K562 (cell line): ENCODE measurements around the gene DNAJB2. TPM values are rescaled to one million over a fixed set of nuclear protein-coding genes. Genes with fewer than 3 reads are reported as not detected.
A peak's percentile ranks its signal among the peaks of the same experiment; 100 is the strongest.

Source experiments
- ATAC-seq: fragments of 200-7000 bp; cut with Tn5 transposase; 3 replicates; pipeline ENCODE4 v1.9.1; 2020; ENCODE audit warnings: moderate library complexity
- BruUV-seq: library from RNA; stranded (reverse); fragments of 400-500 nt; replicated peaks from 2 replicates; lab custom pipeline; 2021; lab: Mats Ljungman, UMichigan
- CTCF ChIA-PET: fragments of 300-600 bp; formaldehyde crosslinking; extraction: SDS; loops from one replicate; lab custom pipeline; 2021; ENCODE audit warnings: low intra/inter-chr PET ratio; lab: Yijun Ruan, JAX
- POLR2A ChIA-PET: fragments of 300-600, 350-650 bp; sonication (Branson Sonifier 250); formaldehyde crosslinking; extraction: SDS; loops from one replicate; lab custom pipeline; 2021; ENCODE audit warnings: antibody characterized with exemption, inconsistent platforms; lab: Yijun Ruan, JAX
- DNase-seq, 4 experiments: peaks; one replicate each; pipeline versions ENCODE4 v3.0.0 to v3.0.0-alpha.2; 2011 to 2018; ENCODE audit warnings: low spot score in 3 of 4, mixed read lengths in 3 of 4; ENCODE audit errors: extremely low read depth in 1 of 4
- FAIRE-seq: peaks from 2 replicates; lab custom pipeline; 2011; peaks lifted over from hg19 to GRCh38; lab: Jason Lieb, UNC
- H2AFZ ChIP-seq: 2 replicates; pipeline ENCODE4 v1.6.0; 2011; ENCODE audit warnings: low read depth, low read length, control low read depth, inconsistent platforms
- H3K27ac ChIP-seq: fragments of 200-600 bp; 3 replicates; pipeline ENCODE4 v1.8.0; 2011; ENCODE audit warnings: low read depth, mild to moderate bottlenecking, control low read depth, inconsistent platforms, low read length, moderate library complexity, mixed read lengths; ENCODE audit errors: extremely low read depth
- H3K27me3 ChIP-seq, 2 experiments: fragments of 300-600 bp in 1 of 2; 2 replicates in 1 of 2; 3 replicates in 1 of 2; pipeline versions ENCODE4 v1.6.0 to v1.8.0; 2011; ENCODE audit warnings: inconsistent platforms in 2 of 2, low read length in 2 of 2, mild to moderate bottlenecking in 1 of 2, mixed read lengths in 1 of 2, moderate library complexity in 1 of 2; ENCODE audit not compliant: control insufficient read depth in 2 of 2, insufficient read depth in 2 of 2
- H3K36me3 ChIP-seq: fragments of 300-600 bp; 3 replicates; pipeline ENCODE4 v1.8.0; 2011; ENCODE audit warnings: mild to moderate bottlenecking, low read length, inconsistent platforms; ENCODE audit not compliant: control insufficient read depth, insufficient read depth
- H3K4me1 ChIP-seq, 2 experiments: fragments of 200-600 bp in 1 of 2; replicated peaks in 1 of 2; 2 replicates in 1 of 2; 3 replicates in 1 of 2; pipeline versions ENCODE4 v1.5.1 to v1.8.0; 2011; ENCODE audit warnings: inconsistent platforms in 2 of 2, low read length in 2 of 2, mild to moderate bottlenecking in 1 of 2, mixed read lengths in 1 of 2, moderate library complexity in 1 of 2; ENCODE audit not compliant: control insufficient read depth in 2 of 2, insufficient read depth in 2 of 2
- H3K4me2 ChIP-seq: 2 replicates; pipeline ENCODE4 v1.6.1; 2011; ENCODE audit warnings: low read length, control low read depth, inconsistent platforms, mixed read lengths; ENCODE audit not compliant: insufficient read depth
- H3K4me3 ChIP-seq: fragments of 200-600 bp; sonication (generic), shearing (Covaris generic); 2 replicates; pipeline ENCODE4 v1.5.1; 2016; ENCODE audit warnings: control low read depth, inconsistent platforms
- H3K79me2 ChIP-seq: fragments of 200-600 bp; 3 replicates; pipeline ENCODE4 v1.8.0; 2011; ENCODE audit warnings: low read length, inconsistent platforms; ENCODE audit not compliant: control insufficient read depth, insufficient read depth
- H3K9ac ChIP-seq, 2 experiments: 2 replicates each; pipeline versions ENCODE4 v1.6.0 to v1.6.1; 2011; ENCODE audit warnings: low read depth in 2 of 2, low read length in 2 of 2, control low read depth in 1 of 2, inconsistent platforms in 1 of 2, mild to moderate bottlenecking in 1 of 2, mixed read lengths in 1 of 2; ENCODE audit not compliant: insufficient read depth in 1 of 2
- H3K9me1 ChIP-seq: one replicate; pipeline ENCODE4 v1.6.0; 2011; ENCODE audit warnings: inconsistent platforms, mild to moderate bottlenecking, low read length, moderate library complexity; ENCODE audit not compliant: control insufficient read depth, insufficient read depth
- H3K9me3 ChIP-seq: replicated peaks from 2 replicates; pipeline ENCODE4 v1.5.1; 2011; ENCODE audit warnings: low read depth, low read length, inconsistent platforms; ENCODE audit not compliant: control insufficient read depth, insufficient read depth
- H4K20me1 ChIP-seq: replicated peaks from 2 replicates; pipeline ENCODE4 v1.6.1; 2011; ENCODE audit warnings: low read length, inconsistent platforms, mixed read lengths; ENCODE audit not compliant: control insufficient read depth, insufficient read depth
- DIDO1 ChIP-seq: fragments of 450-650 bp; IDR thresholded peaks from 2 replicates; pipeline ENCODE4 v1.6.1; 2016; ENCODE audit warnings: low read depth, missing biosample characterization, missing genetic modification characterization
- HCFC1 ChIP-seq: IDR thresholded peaks from 2 replicates; pipeline ENCODE4 v1.6.1; 2012; ENCODE audit warnings: low read depth, low read length, improper control_type of control experiment
- NFIX ChIP-seq: fragments of 250-450 bp; sonication (Bioruptor Pico); IDR thresholded peaks from 2 replicates; pipeline ENCODE4 v1.4.0; 2020; ENCODE audit warnings: low read depth, mild to moderate bottlenecking, moderate library complexity
- RNF219 ChIP-seq: fragments of 250-450 bp; sonication (Bioruptor Pico); IDR thresholded peaks from 2 replicates; pipeline ENCODE4 v1.5.0; 2022; ENCODE audit warnings: mild to moderate bottlenecking
- SIRT6 ChIP-seq: IDR thresholded peaks from one replicate; pipeline ENCODE4 v1.6.1; 2012; ENCODE audit warnings: low read depth, mild to moderate bottlenecking, control low read depth, inconsistent platforms, low read length, moderate library complexity
- SMAD2 ChIP-seq: fragments of 150-350 bp; IDR thresholded peaks from 2 replicates; pipeline ENCODE4 v1.6.1; 2014; ENCODE audit warnings: low read depth, mild to moderate bottlenecking, low read length
- STAT5A ChIP-seq: IDR thresholded peaks from 2 replicates; pipeline ENCODE4 v1.6.1; 2012; ENCODE audit warnings: low read length, inconsistent platforms, borderline replicate concordance
- ZBTB7A ChIP-seq: IDR thresholded peaks from 2 replicates; pipeline ENCODE4 v1.6.1; 2011; ENCODE audit warnings: low read depth, mild to moderate bottlenecking, low read length, moderate library complexity, borderline replicate concordance; ENCODE audit not compliant: control insufficient read depth
- ZNF124 ChIP-seq: sonication (generic); formaldehyde crosslinking; IDR thresholded peaks from 2 replicates; pipeline ENCODE4 v1.8.1; 2022; ENCODE audit warnings: missing genetic modification reagents
- ZNF316 ChIP-seq: fragments of 450-650 bp; IDR thresholded peaks from 2 replicates; pipeline ENCODE4 v1.6.1; 2016
- ZNF830 ChIP-seq: fragments of 250-450 bp; sonication (Bioruptor Pico); IDR thresholded peaks from 2 replicates; pipeline ENCODE4 v1.5.0; 2021; ENCODE audit warnings: mild to moderate bottlenecking
- ZSCAN29 ChIP-seq: fragments of 450-650 bp; IDR thresholded peaks from 2 replicates; pipeline ENCODE4 v1.6.1; 2017
- WGBS: fragments of 100-300 bp; shearing (Covaris generic); methylation state at CpG from one replicate; pipeline ENCODE4 v1.1.6; 2016; ENCODE audit warnings: low coverage, mixed read lengths; ENCODE audit not compliant: insufficient coverage; ENCODE audit errors: missing lambda C conversion rate; 5-methylcytosine and 5-hydroxymethylcytosine counted together
- in situ Hi-C: fragments of 300-500 bp; cut with MboI; formaldehyde crosslinking; loops from 4 replicates; pipeline ENCODE4 v1.15.0; 2018; ENCODE audit warnings: inconsistent platforms, mixed read lengths
- intact Hi-C: fragments of 100-400 bp; cut with micrococcal nuclease; formaldehyde crosslinking; loops from 2 replicates; pipeline ENCODE4 v1.14.2; 2022
- polyA plus RNA-seq, 8 experiments: library from polyadenylated mRNA; depleted of rRNA in 4 of 8; stranded (reverse) in 5 of 8; unstranded in 3 of 8; fragments of >200 nt; fragmentation: Nextera tagmentation in 2 of 8; fragmentation: Illumina TruSeq in 1 of 8; extraction: Ambion mirVana in 2 of 8; extraction: Trizol in 1 of 8; gene quantifications; 2 replicates each; pipeline versions ENCODE4 v1.2.1 to v1.2.3, GENCODE V29; 2011 to 2014; ENCODE audit warnings: inconsistent platforms in 1 of 8, missing spikeins in 1 of 8
- total RNA-seq, 7 experiments: library from RNA; depleted of rRNA in 6 of 7; stranded (reverse); fragments of >200 nt in 6 of 7; fragmentation: Illumina TruSeq in 2 of 7; extraction: Trizol in 2 of 7; gene quantifications; 2 replicates each; pipeline versions ENCODE4 v1.2.1 to v1.2.3, GENCODE V29; 2011 to 2021; ENCODE audit warnings: low replicate concordance in 1 of 7

Gene DNAJB2
- total and polyA plus RNA-seq, 9 of the 15 experiments (the other 6 are each of a cell fraction or from before 2014, with no cell fraction given): 0.08 to 3.0 (median 2.2) TPM; not detected in 1

GRCh38 chr2:219282943-219283581, 3.9 kb downstream of the DNAJB2 start:
- Histone ChIP-seq H3K27ac (no peak overlapping the region; the same call in 2 of the 3 replicates), H3K79me2 (no peaks in the 10 kb centered on the region), H2AFZ (peak overlapping the region; percentile 19; the same call in 1 of the 2 replicates), H3K9me1 (peaks cover 5% of the 10 kb centered on the region), H3K4me2 (no peak overlapping the region), H3K36me3 (no peaks in the 10 kb centered on the region), H3K9me3 (no peaks in the 10 kb centered on the region), H3K27me3 (no peaks in the 10 kb centered on the region), H3K9ac (peak overlapping the region in 1 of 2 experiments; percentile 42; a peak in 1 of 4 replicates), H4K20me1 (no peaks in the 10 kb centered on the region), H3K4me1 (peaks cover 55 to 83% of the 10 kb centered on the region in 2 experiments), H3K4me3 (no peak overlapping the region)
- DNase-seq (no peak), ATAC-seq (no peak), FAIRE-seq (no peak)
- POLR2A ChIA-PET: interaction anchor here (0.6 to 1.5 kb wide), 3 partner anchors 12 to 53 kb away, joined by 3 to 5 read pairs (median 3); partner anchors contain the start of gene ANKZF1
- in situ Hi-C loops (no loop called here), intact Hi-C loops (no loop called here)
- BruUV-seq: no TSS peak
- CTCF ChIA-PET: no interaction called here
- no peak for TF ChIP-seq ZSCAN29
- TF ChIP-seq ZNF316: peak; percentile 53
- WGBS: 77% methylated on average over 10 of the region's 17 CpGs

GRCh38 chr2:219284501-219285372, 5.6 kb downstream of the DNAJB2 start:
- no peaks in the 10 kb centered on the region for H3K9me3 ChIP-seq
- TF ChIP-seq ZNF124 (no peak), SMAD2 (no peak), SIRT6 (no peak), ZNF830 (no peak), ZBTB7A (no peak), STAT5A (no peak), NFIX (CRISPR knock-in tag) (no peak), HCFC1 (no peak), RNF219 (no peak), DIDO1 (tag) (no peak)
- TF ChIP-seq, all 486 proteins: peak for 0
- intact Hi-C loops: no loop called here
- peaks cover 5% of the 10 kb centered on the region for H3K9me1 ChIP-seq
- FAIRE-seq (no peak), DNase-seq (no peak), ATAC-seq (no peak)
- H3K4me3 ChIP-seq: no peak overlapping the region
- H3K79me2 ChIP-seq: no peaks in the 10 kb centered on the region
- H3K27me3 ChIP-seq: no peaks in the 10 kb centered on the region
- no peaks in the 10 kb centered on the region for H3K36me3 ChIP-seq
- H2AFZ ChIP-seq: no peak overlapping the region
- CTCF ChIA-PET: no interaction called here
- H3K9ac ChIP-seq: peak overlapping the region in 1 of 2 experiments; percentile 65; a peak in 2 of 4 replicates
- no TSS peak for BruUV-seq
- peaks cover 54 to 77% of the 10 kb centered on the region in 2 experiments for H3K4me1 ChIP-seq
- H4K20me1 ChIP-seq: no peaks in the 10 kb centered on the region
- H3K27ac ChIP-seq: no peak overlapping the region
- in situ Hi-C loops: no loop called here
- no peak overlapping the region for H3K4me2 ChIP-seq
- WGBS: 81% methylated on average over 7 of the region's 16 CpGs
- POLR2A ChIA-PET: interaction anchor here (1.4 kb wide), 1 partner anchor 10 kb away, joined by 5 read pairs; no protein-coding TSS in a partner anchor
